CD4-positive, alpha-beta T cell treated with Interleukin-1 beta for 1 hour (primary cell): ENCODE data around the gene DOHH.

Experiments used
- DNase-seq, 2 donors: peaks; one replicate each; pipeline ENCODE4 v3.0.0-alpha.2; 2020 to 2022

The DOHH gene

DNA sequence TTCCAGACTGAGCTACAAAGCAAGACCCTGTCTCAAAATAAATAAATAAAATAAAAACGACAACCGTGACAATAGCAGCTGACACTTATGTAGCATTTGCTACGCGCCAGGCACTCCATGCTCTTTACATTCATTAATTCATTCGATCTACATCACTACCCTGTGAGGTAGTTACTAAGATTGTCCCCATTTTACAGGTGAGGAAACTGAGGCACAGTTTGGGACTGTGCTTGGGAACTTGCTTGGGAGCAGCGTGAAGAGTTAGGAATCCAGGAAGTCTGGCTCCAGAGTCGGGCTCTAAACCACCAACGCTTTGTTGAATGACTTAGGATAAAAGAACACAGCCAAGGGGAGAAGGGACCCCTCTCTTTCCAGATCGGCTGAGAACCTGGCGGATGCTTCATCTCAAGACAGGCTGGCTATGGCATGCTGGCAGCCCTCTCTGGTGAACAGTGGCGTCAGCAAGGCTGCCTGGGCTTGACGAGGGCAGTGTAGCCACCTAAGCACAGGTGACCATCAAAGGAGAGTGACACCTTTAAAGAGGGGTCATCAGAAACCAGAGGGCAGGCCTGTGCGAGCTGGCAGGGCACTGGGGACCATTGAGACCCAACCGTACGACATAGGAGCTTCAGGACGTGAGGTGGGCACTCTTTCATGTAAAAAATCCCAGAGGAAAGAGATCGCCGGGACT, 591 bp downstream of the DOHH start:
- DNase-seq = no peak

DNA sequence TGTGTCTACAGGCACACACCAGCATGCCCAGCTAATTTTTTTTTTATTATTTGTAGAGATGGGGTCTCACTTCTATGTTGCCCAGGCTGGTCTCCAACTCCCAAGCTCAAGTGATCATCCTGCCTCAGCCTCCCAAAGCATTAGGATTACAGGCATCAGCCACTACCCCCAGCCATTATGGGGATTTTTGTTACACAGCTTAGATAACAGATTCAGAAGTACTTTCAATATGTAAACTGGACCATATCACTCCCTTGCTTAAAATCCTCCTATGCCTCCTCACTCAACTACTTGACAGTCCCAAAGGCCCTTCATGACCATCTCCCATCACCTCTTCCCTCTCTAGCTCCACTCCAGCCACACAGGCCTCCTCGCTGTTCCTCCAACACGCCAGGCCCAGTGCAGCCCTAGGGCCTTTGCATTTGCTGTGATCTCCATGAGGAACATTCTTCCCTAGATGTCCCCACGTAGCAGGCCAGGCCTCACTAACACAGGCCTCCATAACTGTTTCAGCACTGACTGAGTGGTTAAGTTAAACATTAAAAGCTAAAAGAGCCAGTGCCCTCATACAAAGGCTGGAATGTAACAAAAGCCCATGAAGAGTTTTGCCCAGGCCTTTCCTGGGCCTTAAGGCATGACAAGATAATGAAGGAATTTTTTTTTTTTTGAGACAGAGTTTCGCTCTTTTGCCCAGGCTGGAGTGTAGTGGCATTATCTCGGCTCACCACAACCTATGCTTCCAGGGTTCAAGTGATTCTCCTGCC, 2.5 kb downstream of the DOHH start:
- DNase-seq = no peak

- DNase-seq = no peak
Measured at GRCh38 chr19:3496392-3497273, 3.8 kb downstream of the DOHH start.

DNA sequence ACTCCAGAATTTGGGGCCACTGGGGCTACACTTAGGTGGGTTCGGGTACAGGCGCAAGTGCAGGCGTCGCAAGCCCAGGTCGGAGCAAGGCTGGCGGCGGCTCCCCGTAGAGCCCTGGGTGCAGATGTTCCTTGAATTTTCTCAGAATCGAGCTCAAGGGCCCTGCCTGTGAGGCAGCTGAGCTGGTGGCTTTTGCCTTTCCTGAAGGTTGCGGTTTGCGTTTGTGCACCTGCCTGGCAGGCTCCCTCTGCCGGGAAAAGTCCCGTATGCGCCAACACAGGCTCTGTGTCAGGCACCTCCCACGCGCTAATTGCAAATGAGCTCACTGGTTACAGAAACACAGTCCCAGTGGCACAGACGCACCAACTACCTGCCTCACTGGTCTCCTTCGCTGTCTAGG, 5.9 kb downstream of the DOHH start:
- peak; percentile 45 to 53 for DNase-seq

- peak in 1 of 2 donors; percentile 39 for DNase-seq
Measured at GRCh38 chr19:3494051-3494450, 6.4 kb downstream of the DOHH start.

- DNase-seq = no peak
Measured at GRCh38 chr19:3493651-3494050, 6.8 kb downstream of the DOHH start.

DNA sequence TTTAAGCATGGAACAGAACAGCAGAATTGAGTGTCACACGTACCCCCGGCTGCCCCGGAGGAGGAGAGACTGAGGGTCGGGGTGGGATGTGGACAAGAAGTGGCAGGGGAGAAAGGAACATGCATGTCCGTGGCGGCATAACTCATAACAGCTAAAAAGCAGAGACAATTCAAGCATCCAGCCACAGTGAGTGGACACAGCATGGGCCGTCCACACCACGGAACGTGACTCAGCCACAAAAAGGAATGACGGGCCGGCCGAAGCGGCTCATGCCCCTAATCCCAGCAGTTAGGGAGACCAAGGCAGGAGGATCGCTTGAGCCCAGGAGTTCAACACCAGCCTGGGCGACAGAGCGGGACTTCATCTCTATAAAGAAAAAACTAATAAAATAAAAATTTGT, 7.6 kb downstream of the DOHH start:
- no peak for DNase-seq

- DNase-seq = no peak
Measured at GRCh38 chr19:3492131-3492839, 8.2 kb downstream of the DOHH start.

- DNase-seq = no peak
Measured at GRCh38 chr19:3491396-3492119, 8.9 kb downstream of the DOHH start.

DNA sequence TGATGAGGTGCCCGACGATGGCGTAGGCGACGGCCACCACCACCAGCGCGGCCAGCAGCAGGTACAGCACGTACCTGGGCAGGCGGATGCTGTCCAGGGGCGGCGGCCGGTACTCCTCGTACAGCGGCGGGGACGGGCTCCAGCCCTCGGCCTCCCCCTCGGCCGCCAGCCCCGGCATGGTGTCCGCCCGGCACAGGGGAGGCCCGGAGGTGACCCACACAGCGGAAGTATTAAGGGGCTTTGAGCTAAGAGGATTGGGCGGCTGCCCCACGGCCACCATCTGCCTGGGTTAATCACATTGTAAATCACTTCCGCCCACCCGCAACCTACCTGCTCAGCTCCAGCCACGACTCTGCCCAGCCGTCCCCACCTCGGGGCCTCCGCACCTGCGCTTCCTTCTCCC, 17.2 kb downstream of the DOHH start, which contains the start of gene SMIM44:
SMIM44 (minus strand) TSS at position 216 of the 403 bp plus-strand sequence; CDS start at position 178, 38 bp downstream.
- no peak for DNase-seq

DNA sequence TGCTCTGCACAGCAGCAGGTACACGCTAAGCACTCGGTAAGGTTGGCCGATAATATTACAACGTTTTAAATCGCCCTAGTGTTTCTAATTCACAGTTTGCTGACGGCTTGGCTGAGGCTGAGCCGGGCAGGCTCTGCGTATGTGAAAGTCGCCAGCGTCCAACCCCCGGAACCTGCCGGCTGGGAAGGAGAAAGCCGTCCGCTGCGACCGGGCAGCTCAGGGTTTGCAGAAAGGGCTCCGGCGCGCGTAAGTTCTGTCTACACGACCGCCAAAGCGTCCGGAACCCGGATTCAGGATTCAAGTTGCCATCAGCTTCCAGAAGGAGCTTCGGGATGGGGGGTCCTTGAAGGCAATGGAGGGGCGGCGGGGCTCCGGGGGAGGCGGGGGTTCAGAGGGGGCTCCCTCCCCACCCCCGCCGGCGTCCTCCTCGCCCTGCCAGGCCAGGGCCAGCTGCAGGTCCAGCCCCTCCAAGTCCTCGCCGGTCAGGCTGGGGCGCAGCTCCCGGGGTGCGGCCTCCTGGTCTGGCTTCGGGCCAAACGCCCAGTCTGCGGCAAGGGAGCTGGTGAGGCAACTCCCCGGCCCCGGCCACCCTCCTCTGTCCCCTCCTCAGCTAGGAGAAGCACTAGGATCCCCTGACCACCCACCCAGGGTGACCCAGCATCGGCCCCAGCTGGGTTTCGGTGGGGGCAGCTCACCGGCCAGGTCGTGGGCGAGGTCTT, 17.8 kb downstream of the DOHH start:
- no peak for DNase-seq

- no peak for DNase-seq
Measured at GRCh38 chr19:3481241-3482090, 19.0 kb downstream of the DOHH start.

DNA sequence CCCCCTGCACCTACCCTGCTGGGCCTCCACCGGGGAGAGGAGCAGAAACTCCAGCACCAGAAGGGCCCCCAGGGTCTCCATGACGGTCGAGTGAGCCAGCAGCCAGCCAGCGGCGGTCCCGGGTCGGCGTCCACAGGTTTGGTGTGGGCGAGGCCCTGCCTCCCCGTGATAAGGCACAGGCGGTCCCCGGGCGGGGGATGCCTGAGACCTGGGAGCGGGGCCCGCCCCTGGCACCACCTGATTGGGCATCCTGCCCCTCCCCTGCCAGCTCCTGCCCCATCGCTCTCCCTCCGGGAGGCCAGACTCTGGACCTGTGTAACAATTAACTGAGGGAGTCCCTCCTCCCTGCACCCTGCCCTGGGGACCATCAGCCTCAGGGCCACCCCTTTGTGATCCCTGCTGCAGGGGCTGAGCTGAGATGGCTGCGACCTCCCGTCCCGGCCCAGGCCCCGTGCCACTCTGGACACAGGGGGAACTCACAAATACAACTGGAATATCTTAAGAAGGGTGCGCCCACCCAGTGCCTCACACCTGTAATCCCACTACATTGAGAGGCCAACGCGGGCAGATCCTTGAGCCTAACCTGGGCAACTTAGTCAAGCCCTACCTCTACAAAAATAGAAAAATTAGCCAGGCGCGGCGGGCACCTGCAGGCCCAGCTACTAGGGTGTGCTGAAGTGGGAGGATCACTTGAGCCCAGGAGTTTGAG, 19.9 kb downstream of the DOHH start, which contains the start of gene SMIM24:
SMIM24 (minus strand) TSS at position 143 of the 709 bp plus-strand sequence; CDS start at position 81, 62 bp downstream.
- no peak for DNase-seq

GRCh38 chr19:3479834-3480215, 20.6 kb downstream of the DOHH start:
- DNase-seq = peak; percentile 34 to 48

GRCh38 chr19:3479177-3479833, 21.2 kb downstream of the DOHH start:
- peak; percentile 67 to 74 for DNase-seq

GRCh38 chr19:3478409-3479176, 21.9 kb downstream of the DOHH start:
- peak; percentile 7 to 11 for DNase-seq

- no peak for DNase-seq
Measured at GRCh38 chr19:3477951-3478350, 22.5 kb downstream of the DOHH start.

DNA sequence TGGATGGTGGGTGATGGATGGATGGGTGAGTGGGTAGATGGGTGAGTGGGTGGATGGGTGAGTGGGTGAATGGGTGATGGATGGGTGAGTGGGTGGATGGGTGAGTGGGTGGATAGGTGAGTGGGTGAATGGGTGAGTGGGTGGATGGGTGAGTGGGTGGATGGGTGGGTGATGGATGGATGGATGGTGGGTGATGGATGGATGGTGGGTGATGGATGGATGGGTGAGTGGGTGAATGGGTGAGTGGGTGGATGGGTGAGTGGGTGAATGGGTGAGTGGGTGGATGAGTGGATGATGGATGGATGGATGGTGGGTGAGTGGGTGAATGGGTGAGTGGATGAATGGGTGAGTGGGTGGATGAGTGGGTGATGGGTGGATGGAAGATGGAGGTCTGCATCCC, 23.0 kb downstream of the DOHH start:
- DNase-seq = no peak
